Right renal cortex interstitium (tissue), 3 donors: ENCODE measurements around the gene MAPT. TPM values are rescaled to one million over a fixed set of nuclear protein-coding genes. Genes with fewer than 3 reads are reported as not detected.
"Not testable (repeated sequence)": the region's sequence is repeated elsewhere in the genome, so short reads cannot be mapped to it uniquely, and the experiment has no call there.

Experiments
- DNase-seq, 3 donors: peaks; one replicate each; pipeline ENCODE4 v3.0.0-alpha.2; 2013; ENCODE audit warnings: low read depth in 3 of 3, low spot score in 2 of 3
- polyA plus RNA-seq, 3 donors: library from polyadenylated mRNA; unstranded; fragments of 120-200 nt; gene quantifications; one replicate each; pipeline ENCODE4 v1.2.1, GENCODE V29; 2013; ENCODE audit not compliant: insufficient read length in 3 of 3

The MAPT gene
- polyA plus RNA-seq, 3 donors: 7.7 to 11.3 (median 9.5) TPM

GRCh38 chr17:45896803-45897693, 2.7 kb downstream of the MAPT start:
- no peak for DNase-seq

GRCh38 chr17:45900136-45900535, 5.8 kb downstream of the MAPT start:
- no peak for DNase-seq

GRCh38 chr17:45900723-45901415, 6.5 kb downstream of the MAPT start:
- DNase-seq: no peak

DNA sequence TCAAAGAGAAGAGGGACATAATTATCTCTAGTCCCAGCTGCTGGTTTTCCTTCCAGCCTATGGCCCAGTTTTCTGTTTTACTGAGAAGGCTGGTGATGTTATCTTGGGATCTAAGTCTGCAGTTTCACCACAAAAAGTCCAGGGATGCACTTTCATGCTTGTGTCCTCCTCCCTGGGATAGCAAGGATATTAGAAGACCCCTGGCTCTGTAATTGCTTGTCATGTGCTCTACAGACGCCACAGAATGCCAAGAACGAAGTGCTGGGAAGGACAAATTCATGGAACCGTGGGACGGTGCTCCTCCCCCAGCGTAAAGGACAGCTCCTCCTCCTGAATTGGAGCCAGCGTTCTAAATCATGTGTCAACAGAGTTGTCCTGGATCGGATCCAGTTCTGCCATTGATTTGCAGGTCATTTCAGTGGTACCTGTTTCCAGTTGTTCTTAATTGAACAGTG, 8.6 kb downstream of the MAPT start:
- DNase-seq: no peak

- no peak for DNase-seq
These were observed 10.5 kb downstream of the MAPT start for GRCh38 chr17:45904866-45905265.

GRCh38 chr17:45905814-45906213, 11.5 kb downstream of the MAPT start:
- no peak for DNase-seq

DNA sequence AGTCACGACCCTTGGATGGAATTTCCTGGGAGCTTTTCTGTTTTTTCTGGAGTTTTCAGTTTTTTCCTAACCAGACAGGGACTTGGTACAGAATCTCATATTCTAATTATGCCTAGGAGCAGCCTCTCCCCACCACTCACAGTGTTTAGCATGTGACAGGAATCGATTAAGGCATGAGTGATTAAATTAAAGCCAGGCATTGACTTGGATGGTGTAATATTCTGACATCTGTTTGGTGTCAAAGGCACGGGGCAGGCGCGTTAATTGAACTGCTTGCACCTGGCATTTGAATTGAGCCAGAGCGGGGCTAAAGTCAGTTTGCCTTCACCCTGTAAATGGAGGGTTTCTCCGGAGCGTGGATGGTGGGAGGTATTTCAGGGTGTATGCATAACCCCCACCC, 11.9 kb downstream of the MAPT start:
- DNase-seq: no peak

GRCh38 chr17:45906927-45907622, 12.7 kb downstream of the MAPT start:
- no peak for DNase-seq

DNA sequence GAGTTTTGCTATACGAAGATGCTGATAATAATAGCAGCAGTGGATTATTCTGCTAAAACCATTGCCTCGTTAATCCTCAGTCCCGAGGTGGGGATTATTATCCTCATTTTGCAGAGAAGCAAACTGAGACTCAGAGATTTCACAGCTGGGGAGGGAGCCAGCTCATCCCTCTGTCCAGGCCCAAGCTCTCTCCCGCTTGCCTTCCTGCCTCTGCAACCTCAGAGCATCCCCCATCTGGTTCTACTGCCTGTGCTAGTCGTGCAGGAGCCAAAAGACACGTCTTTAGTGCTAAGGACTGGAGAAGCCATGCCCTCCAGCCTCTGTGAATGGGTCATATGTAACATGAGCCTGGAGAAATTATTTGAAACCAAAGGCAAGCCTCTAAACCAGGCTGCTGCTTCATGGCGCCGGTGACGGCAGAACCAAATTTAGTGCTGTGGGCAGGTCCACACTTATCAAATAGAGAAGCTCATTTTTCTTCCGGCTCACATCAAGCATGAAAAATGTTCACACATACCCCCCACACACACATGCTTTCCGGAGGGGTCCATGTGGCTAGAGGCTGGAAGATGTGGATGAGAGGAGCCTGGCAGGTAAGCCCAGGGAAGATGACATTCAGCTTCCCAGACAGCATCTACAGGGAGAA, 13.5 kb downstream of the MAPT start:
- DNase-seq: no peak

GRCh38 chr17:45908460-45908859, 14.1 kb downstream of the MAPT start:
- no peak for DNase-seq

- no peak for DNase-seq
These were observed 14.6 kb downstream of the MAPT start for GRCh38 chr17:45908935-45909334.

DNA sequence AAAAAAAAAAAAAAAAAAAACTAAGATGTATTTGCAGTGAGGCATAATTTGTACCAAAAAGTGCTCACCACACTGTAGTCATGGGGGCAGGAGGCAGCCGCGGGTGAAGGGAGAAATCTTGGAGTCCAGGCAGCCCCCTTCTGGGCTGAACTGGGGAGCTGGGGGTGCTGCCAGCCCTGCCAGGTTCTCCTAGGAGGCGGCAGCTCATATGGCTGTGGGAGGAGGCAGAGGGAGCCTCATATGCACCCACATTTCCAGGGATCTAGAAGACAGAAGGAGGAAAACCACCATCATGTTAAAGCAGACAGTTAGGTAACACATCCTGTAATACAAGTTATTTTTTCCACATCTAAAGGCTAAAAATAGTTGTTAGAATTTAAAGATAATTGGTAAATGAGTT, 16.3 kb downstream of the MAPT start:
- no peak for DNase-seq

- no peak for DNase-seq
These were observed 18.0 kb downstream of the MAPT start for GRCh38 chr17:45912319-45912718.

DNA sequence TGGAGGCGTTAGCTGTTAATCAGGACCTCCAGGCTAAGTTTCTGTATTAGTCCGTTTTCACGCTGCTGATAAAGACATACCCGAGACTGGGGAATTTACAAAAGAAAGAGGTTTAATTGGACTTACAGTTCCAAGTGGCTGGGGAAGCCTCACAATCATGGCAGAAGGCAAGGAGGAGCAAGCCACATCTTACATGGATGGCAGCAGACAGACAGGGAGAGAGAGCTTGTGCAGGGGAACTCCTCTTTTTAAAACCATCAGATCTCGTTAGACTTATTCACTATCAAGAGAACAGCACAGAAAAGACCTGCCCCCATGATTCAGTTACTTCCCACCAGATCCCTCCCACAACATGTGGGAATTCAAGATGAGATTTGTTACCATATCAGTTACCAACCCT, 18.7 kb downstream of the MAPT start:
- not testable (repeated sequence) for DNase-seq

GRCh38 chr17:45914047-45914717, 19.8 kb downstream of the MAPT start:
- no peak for DNase-seq

- no peak for DNase-seq
These were observed 20.9 kb downstream of the MAPT start for GRCh38 chr17:45915263-45915662.

DNA sequence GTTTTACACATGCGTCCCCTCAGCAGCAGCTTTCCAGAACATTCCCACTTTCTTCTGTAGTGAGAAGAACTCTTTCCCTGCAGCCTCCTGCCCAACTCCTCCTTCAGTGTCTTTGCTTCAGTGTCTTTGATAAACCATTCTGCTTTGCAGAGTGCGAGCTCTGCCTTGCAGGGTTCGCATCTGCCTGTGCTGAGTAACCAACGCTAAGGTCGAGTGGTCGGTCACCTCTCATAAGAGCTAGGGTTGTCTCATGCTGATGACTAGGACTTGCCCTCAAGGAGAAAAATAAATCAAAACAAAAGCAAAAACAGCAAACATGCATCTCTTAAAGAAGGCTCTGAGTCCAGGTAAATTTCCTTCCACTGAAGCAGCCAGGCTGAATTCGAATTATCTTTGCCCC, 22.7 kb downstream of the MAPT start:
- DNase-seq: no peak

DNA sequence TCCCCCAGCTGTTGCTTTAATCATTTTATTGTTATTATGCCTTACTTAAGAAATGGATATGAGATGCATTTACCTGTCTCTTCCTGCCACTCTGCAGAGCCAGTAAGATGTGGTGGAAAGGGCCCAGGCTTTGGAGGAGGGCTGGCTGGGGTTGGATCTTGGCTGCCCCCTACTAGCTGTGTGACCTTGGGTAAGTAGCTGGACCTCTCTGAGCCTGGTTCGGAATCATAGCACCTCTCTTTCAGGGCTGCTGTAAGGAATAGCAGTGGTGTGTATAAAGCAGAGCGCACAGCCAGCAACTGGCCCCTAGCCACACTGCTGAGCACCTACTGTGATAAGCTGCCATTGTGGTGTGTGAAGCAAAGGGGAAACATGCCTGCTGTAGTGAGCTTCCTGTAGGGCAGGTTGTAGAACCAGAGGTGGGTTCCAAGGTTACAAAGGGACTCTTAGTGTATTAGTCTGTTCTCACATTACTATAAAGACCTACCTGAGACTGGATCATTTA, 23.9 kb downstream of the MAPT start:
- DNase-seq: no peak

DNA sequence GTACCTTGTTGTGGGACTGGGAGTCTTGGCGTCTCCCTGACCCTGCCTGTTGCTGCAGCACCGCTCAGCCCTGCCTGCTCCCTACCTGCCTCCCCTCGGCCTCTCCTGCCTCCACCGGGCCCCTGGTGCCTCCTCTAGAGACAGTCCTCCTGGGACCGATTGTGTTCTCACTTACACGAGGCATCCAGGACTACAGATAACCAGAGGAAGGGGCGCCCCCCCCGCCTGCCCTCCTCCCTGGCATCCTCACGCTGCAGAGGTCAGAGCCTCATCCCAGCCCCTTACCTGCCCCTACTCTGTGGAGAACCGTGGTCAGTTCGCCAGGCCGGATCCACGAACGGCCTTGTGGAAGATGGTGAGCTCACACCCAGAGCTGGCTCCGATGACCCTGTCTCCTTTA, 24.8 kb downstream of the MAPT start:
- no peak for DNase-seq

DNA sequence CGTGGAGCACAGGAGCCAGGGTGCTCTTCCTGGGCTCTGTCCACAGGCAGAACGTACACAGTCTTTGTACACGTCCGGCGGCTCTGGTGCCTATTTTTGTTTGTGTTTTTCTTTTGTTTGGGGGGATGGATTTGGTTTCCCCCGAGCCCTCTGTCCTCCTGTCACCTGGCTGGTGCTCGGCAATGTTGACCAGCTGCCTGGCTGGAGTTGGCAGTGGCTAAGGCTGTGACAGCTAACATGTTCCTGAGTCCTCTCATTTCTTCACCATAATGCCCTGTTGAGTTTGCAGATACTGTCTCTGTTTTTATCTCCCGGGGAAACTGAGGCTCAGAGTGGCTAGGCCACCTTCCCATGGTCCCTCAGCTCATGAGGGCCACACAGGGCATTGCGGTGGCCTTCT, 25.7 kb downstream of the MAPT start:
- DNase-seq: no peak
